GM13976 (cell line): Measurements from ENCODE around the gene ZNF284.

ENCODE experiments used
- DNase-seq: peaks from one replicate; pipeline ENCODE4 v3.0.0; 2012; ENCODE audit warnings: low spot score
- CTCF ChIP-seq: IDR thresholded peaks from 2 replicates; pipeline ENCODE4 v1.5.1; 2012; ENCODE audit warnings: borderline replicate concordance, mild to moderate bottlenecking; ENCODE audit not compliant: insufficient read depth; ENCODE audit errors: extremely low read depth, missing control alignments, control extremely low read depth
- in situ Hi-C: fragments of 300-500 bp; cut with MboI; formaldehyde crosslinking; loops from one replicate; pipeline ENCODE4 v1.12.0; 2022; ENCODE audit warnings: low sequenced_read_pairs, mixed read lengths, inconsistent platforms; ENCODE audit not compliant: unreplicated experiment

The ZNF284 gene

GRCh38 chr19:44071824-44072542, at the start of gene ZNF284:
TSS of gene ZNF284 (plus strand) at chr19:44072159. CDS start at chr19:44076390, 4,231 bp downstream.
- in situ Hi-C loops, result no loop called here
- DNase-seq, result peak; percentile 87
- TF ChIP-seq CTCF, result no peak

GRCh38 chr19:44024900-44025216, 47.1 kb upstream of the ZNF284 start:
- no peak for TF ChIP-seq CTCF
- no peak for DNase-seq
- in situ Hi-C loops, result no loop called here

GRCh38 chr19:44025217-44025936, 46.6 kb upstream of the ZNF284 start, which contains the start of gene ZNF222:
TSS of gene ZNF222 (plus strand) at chr19:44025379. CDS start at chr19:44025437, 58 bp downstream.
- peak; percentile 81 for DNase-seq
- in situ Hi-C loops, result no loop called here
- no peak for TF ChIP-seq CTCF

GRCh38 chr19:44026622-44027021, 45.3 kb upstream of the ZNF284 start:
- in situ Hi-C loops, result no loop called here
- DNase-seq, result no peak
- TF ChIP-seq CTCF, result no peak

GRCh38 chr19:44032001-44032610, 39.9 kb upstream of the ZNF284 start:
- in situ Hi-C loops, result no loop called here
- no peak for DNase-seq
- TF ChIP-seq CTCF, result no peak

GRCh38 chr19:44042147-44042546, 29.8 kb upstream of the ZNF284 start:
- in situ Hi-C loops, result no loop called here
- TF ChIP-seq CTCF, result no peak
- DNase-seq, result no peak
